HEK293T (cell line): ENCODE measurements around the gene NOS3.

Source experiments
- CTCF ChIA-PET: fragments of 350-600 bp; formaldehyde crosslinking; extraction: SDS; loops from one replicate; lab custom pipeline; 2021; ENCODE audit warnings: antibody characterized with exemption, inconsistent platforms; lab: Yijun Ruan, JAX
- POLR2A ChIA-PET: fragments of 350-600 bp; formaldehyde crosslinking; extraction: SDS; loops from one replicate; lab custom pipeline; 2020; ENCODE audit warnings: antibody characterized with exemption, inconsistent platforms; lab: Yijun Ruan, JAX
- DNase-seq: peaks from one replicate; pipeline ENCODE4 v3.0.0; 2012; ENCODE audit warnings: mixed read lengths; ENCODE audit errors: extremely low spot score
- ARNT ChIP-seq: fragments of 450-650 bp; IDR thresholded peaks from 2 replicates; pipeline ENCODE4 v1.6.1; 2017; ENCODE audit warnings: mild to moderate bottlenecking
- BHLHE40 ChIP-seq: fragments of 450-650 bp; IDR thresholded peaks from 2 replicates; pipeline ENCODE4 v1.6.1; 2016; ENCODE audit warnings: mild to moderate bottlenecking, moderate library complexity, borderline replicate concordance
- CTBP1 ChIP-seq: fragments of 450-650 bp; IDR thresholded peaks from 2 replicates; pipeline ENCODE4 v1.6.1; 2016; ENCODE audit warnings: borderline replicate concordance
- ELF4 ChIP-seq: fragments of 450-650 bp; IDR thresholded peaks from 2 replicates; pipeline ENCODE4 v1.6.1; 2017; ENCODE audit warnings: antibody characterized with exemption
- FOXA1 ChIP-seq: fragments of 450-650 bp; IDR thresholded peaks from 2 replicates; pipeline ENCODE4 v1.6.1; 2016; ENCODE audit warnings: mild to moderate bottlenecking
- FOXK2 ChIP-seq: fragments of 450-650 bp; IDR thresholded peaks from 2 replicates; pipeline ENCODE4 v1.6.1; 2016; ENCODE audit warnings: mild to moderate bottlenecking
- FOXM1 ChIP-seq: fragments of 450-650 bp; IDR thresholded peaks from 2 replicates; pipeline ENCODE4 v1.6.1; 2017; ENCODE audit warnings: mild to moderate bottlenecking, borderline replicate concordance
- HDGF ChIP-seq: fragments of 450-650 bp; IDR thresholded peaks from 2 replicates; pipeline ENCODE4 v1.6.1; 2017; ENCODE audit warnings: antibody characterized with exemption, borderline replicate concordance
- L3MBTL2 ChIP-seq: fragments of 450-650 bp; conservative IDR thresholded peaks from 2 replicates; pipeline ENCODE4 v1.6.1; 2016; ENCODE audit warnings: mild to moderate bottlenecking
- LEF1 ChIP-seq: fragments of 450-650 bp; IDR thresholded peaks from 2 replicates; pipeline ENCODE4 v1.6.1; 2017; ENCODE audit warnings: mild to moderate bottlenecking, borderline replicate concordance
- NFRKB ChIP-seq: fragments of 450-650 bp; IDR thresholded peaks from 2 replicates; pipeline ENCODE4 v1.6.1; 2016; ENCODE audit warnings: mild to moderate bottlenecking, moderate library complexity
- SP1 ChIP-seq: fragments of 450-650 bp; IDR thresholded peaks from 2 replicates; pipeline ENCODE4 v1.6.1; 2017
- SUZ12 ChIP-seq: fragments of 450-650 bp; IDR thresholded peaks from 2 replicates; pipeline ENCODE4 v1.6.1; 2016; ENCODE audit warnings: mild to moderate bottlenecking
- TARDBP ChIP-seq: fragments of 450-650 bp; IDR thresholded peaks from 2 replicates; pipeline ENCODE4 v1.6.1; 2016
- ZNF384 ChIP-seq: fragments of 450-650 bp; IDR thresholded peaks from 2 replicates; pipeline ENCODE4 v1.6.1; 2016
- TF ChIP-seq, protein P1 (sequence below): fragments of 450-650 bp; IDR thresholded peaks from 2 replicates; pipeline ENCODE4 v1.6.1; 2016

NOS3 gene

GRCh38 chr7:151053751-151054150 is 62.9 kb downstream of the NOS3 start:
- TF ChIP-seq HDGF, result no peak
- TF ChIP-seq FOXM1, result no peak
- TF ChIP-seq SP1, result no peak
- no peak for TF ChIP-seq ELF4
- no peak for TF ChIP-seq CTBP1
- TF ChIP-seq TARDBP, result no peak
- no peak for TF ChIP-seq ARNT
- no peak for TF ChIP-seq LEF1
- TF ChIP-seq BHLHE40, result no peak
- ChIA-PET POLR2A (interaction anchor here (1.2 kb wide), 1 partner anchor 27 kb away, joined by 5 read pairs; the partner anchor contains the start of gene FASTK), CTCF (no interaction called here)
- no peak for DNase-seq

DNA sequence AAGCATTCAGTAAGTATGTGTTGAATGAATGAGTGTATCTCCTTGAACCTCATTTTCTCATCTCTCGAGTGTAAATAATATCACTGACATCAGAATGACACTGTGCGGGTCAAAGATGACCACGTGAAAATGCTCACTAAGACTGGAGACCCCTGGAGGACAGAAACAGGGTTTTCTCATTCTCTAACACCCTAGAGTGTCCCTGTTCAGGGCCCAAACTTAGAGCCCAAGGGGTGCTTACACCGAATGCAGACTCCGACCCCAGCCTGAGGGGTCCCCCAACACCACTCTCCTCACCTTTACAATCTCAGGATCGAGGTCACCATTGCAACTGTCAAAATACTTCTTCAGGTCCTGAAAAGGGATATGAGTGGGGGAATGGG is 65.5 kb downstream of the NOS3 start:
- POLR2A ChIA-PET, result interaction anchor here (1.1 to 1.8 kb wide), 2 partner anchors 11 to 20 kb away, joined by 3 to 6 read pairs; no protein-coding TSS in a partner anchor
- TF ChIP-seq L3MBTL2 (no peak), HDGF (no peak), SUZ12 (no peak), ELF4 (no peak)
- CTCF ChIA-PET, result no interaction called here
- DNase-seq, result no peak

DNA sequence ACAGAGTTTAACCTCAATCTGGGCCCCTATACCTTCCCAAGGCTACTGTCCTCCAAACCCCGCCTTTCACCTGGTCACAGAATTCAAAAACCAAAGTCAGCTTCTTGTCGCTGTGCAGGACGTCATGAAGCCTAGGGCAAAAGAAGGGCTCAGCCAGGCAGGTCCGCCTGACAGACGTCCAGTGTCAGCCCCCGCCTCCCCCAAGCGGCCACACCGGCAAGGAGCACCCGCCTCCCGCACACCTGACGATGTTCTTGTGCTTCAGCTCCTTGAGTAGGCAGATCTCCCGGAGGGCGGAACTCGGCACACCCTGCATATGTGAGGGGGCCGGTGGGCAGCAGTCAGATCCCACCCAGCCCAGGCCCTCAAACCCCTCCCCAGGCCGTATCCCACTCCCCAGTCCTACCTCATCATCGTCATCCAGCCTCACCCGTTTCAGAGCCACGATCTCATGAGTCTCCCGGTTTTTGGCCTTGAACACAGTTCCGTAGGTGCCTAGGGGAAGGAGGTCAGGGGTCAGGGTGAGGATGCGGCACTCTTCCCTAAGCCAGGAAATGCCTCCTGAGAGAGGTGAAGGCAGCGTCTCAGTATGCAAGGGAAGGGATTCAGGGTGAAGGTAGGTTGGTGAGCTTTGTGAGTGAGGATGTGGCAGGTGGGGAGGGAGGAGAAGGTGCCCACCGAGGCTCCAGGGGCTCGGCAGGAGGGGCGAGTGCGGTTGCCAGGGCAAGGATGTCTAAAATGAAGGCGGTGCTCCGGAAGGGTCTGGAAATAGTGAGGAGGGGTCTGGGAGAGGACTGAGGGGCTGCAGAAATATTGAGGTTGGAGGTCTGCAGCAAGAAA is 66.1 kb downstream of the NOS3 start:
- CTCF ChIA-PET, result no interaction called here
- TF ChIP-seq SUZ12 (no peak), NFRKB (no peak), FOXM1 (no peak), FOXA1 (no peak), TARDBP (no peak), SP1 (no peak), LEF1 (no peak), ELF4 (no peak), BHLHE40 (no peak), ZNF384 (no peak), L3MBTL2 (no peak), HDGF (no peak), CTBP1 (no peak), ARNT (no peak), FOXK2 (no peak)
- TF ChIP-seq, protein P1, sequence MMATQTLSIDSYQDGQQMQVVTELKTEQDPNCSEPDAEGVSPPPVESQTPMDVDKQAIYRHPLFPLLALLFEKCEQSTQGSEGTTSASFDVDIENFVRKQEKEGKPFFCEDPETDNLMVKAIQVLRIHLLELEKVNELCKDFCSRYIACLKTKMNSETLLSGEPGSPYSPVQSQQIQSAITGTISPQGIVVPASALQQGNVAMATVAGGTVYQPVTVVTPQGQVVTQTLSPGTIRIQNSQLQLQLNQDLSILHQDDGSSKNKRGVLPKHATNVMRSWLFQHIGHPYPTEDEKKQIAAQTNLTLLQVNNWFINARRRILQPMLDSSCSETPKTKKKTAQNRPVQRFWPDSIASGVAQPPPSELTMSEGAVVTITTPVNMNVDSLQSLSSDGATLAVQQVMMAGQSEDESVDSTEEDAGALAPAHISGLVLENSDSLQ, result no peak
- POLR2A ChIA-PET, result interaction anchor here (1.0 to 4.3 kb wide), 5 partner anchors 21 to 77 kb away, joined by 3 to 38 read pairs (median 14); partner anchors contain the start of genes ABCB8 and FASTK
- no peak for DNase-seq

GRCh38 chr7:151057506-151057988 is 66.7 kb downstream of the NOS3 start, which contains the start of gene CDK5:
CDK5 (minus strand) TSS chr7:151057897; CDS start chr7:151057848, 49 bp downstream.
- CTCF ChIA-PET, result no interaction called here
- TF ChIP-seq L3MBTL2 (no peak), BHLHE40 (no peak), ARNT (no peak), FOXA1 (no peak), NFRKB (no peak), CTBP1 (no peak), ZNF384 (no peak), TARDBP (no peak), LEF1 (no peak)
- POLR2A ChIA-PET, result interaction anchor here (1.0 to 4.3 kb wide), 6 partner anchors 20 to 77 kb away, joined by 3 to 38 read pairs (median 12); partner anchors contain the start of genes ABCB8, FASTK and TMUB1
- DNase-seq, result peak; percentile 78

- TF ChIP-seq SUZ12 (no peak; the same call in 1 of the 2 replicates), TARDBP (no peak), NFRKB (no peak), ARNT (no peak), L3MBTL2 (peak; percentile 38; the same call in 1 of the 2 replicates), LEF1 (no peak)
- DNase-seq, result peak; percentile 100
- ChIA-PET POLR2A (interaction anchor here (0.7 to 4.3 kb wide), 8 partner anchors 17 to 53 kb away, joined by 3 to 38 read pairs (median 12); partner anchors contain the start of genes ABCB8, AGAP3, FASTK and TMUB1), CTCF (interaction anchor here (0.6 to 1.2 kb wide), 3 partner anchors 52 to 72 kb away, joined by 3 to 4 read pairs (median 3); no protein-coding TSS in a partner anchor)
Measured at GRCh38 chr7:151057989-151058780, 67.4 kb downstream of the NOS3 start.

GRCh38 chr7:151058781-151059366 is 68.1 kb downstream of the NOS3 start:
- ChIA-PET CTCF (interaction anchor here (0.6 to 1.2 kb wide), 2 partner anchors 51 to 73 kb away, joined by 3 to 4 read pairs; no protein-coding TSS in a partner anchor), POLR2A (interaction anchor here (0.6 to 4.3 kb wide), 12 partner anchors 8 to 52 kb away, joined by 3 to 38 read pairs (median 4); partner anchors contain the start of genes ABCB8, AGAP3, FASTK and TMUB1)
- DNase-seq, result no peak
- TF ChIP-seq L3MBTL2 (peak; percentile 50; the same call in 1 of the 2 replicates), NFRKB (no peak), SUZ12 (no peak), HDGF (0 out of 2 replicates have a peak, but pooled peaks have one; percentile 89)
